Measurements from ENCODE around the gene MAPKAPK5. TPM values are rescaled to one million over a fixed set of nuclear protein-coding genes. Genes with fewer than 3 reads are reported as not detected.

Gene MAPKAPK5
- total and polyA plus RNA-seq, 2 of the 13 experiments (the other 11 are each of a cell fraction or from before 2014, with no cell fraction given): 43.2 to 58.2 TPM

- TF ChIP-seq ZBTB21 (CRISPR knock-in tag; IDR thresholded peaks at IDR 0.05): peak; percentile 84
- TF ChIP-seq SMARCE1 (IDR thresholded peaks at IDR 0.05; ENCODE audit: borderline replicate concordance): no peak
- TF ChIP-seq ZC3H13 (CRISPR knock-in tag; IDR thresholded peaks at IDR 0.05): no peak
- no peak for TF ChIP-seq SMC3 (IDR thresholded peaks at IDR 0.05; ENCODE audit: low read length)
- peak; percentile 75 for TF ChIP-seq MIXL1 (CRISPR knock-in tag; IDR thresholded peaks at IDR 0.05)
- no peak for TF ChIP-seq ZFP37 (CRISPR knock-in tag; IDR thresholded peaks at IDR 0.05; ENCODE audit: borderline replicate concordance)
- TF ChIP-seq ARID2 (CRISPR knock-in tag; IDR thresholded peaks at IDR 0.05; ENCODE audit: borderline replicate concordance): 0 out of 2 replicates have a peak, but pooled peaks have one; percentile 3
- peak; percentile 45; the same call in 1 of the 2 replicates for TF ChIP-seq ZMYM3 (CRISPR knock-in tag; IDR thresholded peaks at IDR 0.05)
- TF ChIP-seq HDAC1 (CRISPR knock-in tag; IDR thresholded peaks at IDR 0.05): peak; percentile 86
- TF ChIP-seq RERE (CRISPR knock-in tag; IDR thresholded peaks at IDR 0.05; ENCODE audit: low read depth): 0 out of 2 replicates have a peak, but pooled peaks have one; percentile 30
- peak; percentile 68; the same call in 1 of the 2 replicates for TF ChIP-seq MXD4 (CRISPR knock-in tag; IDR thresholded peaks at IDR 0.05)
- TF ChIP-seq HOXA5 (CRISPR knock-in tag; IDR thresholded peaks at IDR 0.05): peak; percentile 72; the same call in 1 of the 2 replicates
- TF ChIP-seq ZNF878 (CRISPR knock-in tag; IDR thresholded peaks at IDR 0.05): no peak
- no peak; the same call in 1 of the 2 replicates for TF ChIP-seq ZNF263 (CRISPR knock-in tag; IDR thresholded peaks at IDR 0.05)
- TF ChIP-seq TOPORS (CRISPR knock-in tag; IDR thresholded peaks at IDR 0.05): peak; percentile 78
- peak; percentile 72 for TF ChIP-seq HNRNPLL (IDR thresholded peaks at IDR 0.05; ENCODE audit: low read depth, low read length, poor library complexity, severe bottlenecking)
- TF ChIP-seq PRDM15 (CRISPR knock-in tag; IDR thresholded peaks at IDR 0.05): peak; percentile 43; the same call in 1 of the 2 replicates
- TF ChIP-seq NBN (conservative IDR thresholded peaks at IDR 0.05): no peak
Observed at GRCh38 chr12:111841750-111842555, at the start of gene MAPKAPK5 (continued).

Data from HepG2 (cell line).